ENCODE data around the gene PRDX2. TPM values are rescaled to one million over a fixed set of nuclear protein-coding genes. Genes with fewer than 3 reads are reported as not detected.

Gene PRDX2
- total RNA-seq, 1 donor: 55.5 TPM

DNA sequence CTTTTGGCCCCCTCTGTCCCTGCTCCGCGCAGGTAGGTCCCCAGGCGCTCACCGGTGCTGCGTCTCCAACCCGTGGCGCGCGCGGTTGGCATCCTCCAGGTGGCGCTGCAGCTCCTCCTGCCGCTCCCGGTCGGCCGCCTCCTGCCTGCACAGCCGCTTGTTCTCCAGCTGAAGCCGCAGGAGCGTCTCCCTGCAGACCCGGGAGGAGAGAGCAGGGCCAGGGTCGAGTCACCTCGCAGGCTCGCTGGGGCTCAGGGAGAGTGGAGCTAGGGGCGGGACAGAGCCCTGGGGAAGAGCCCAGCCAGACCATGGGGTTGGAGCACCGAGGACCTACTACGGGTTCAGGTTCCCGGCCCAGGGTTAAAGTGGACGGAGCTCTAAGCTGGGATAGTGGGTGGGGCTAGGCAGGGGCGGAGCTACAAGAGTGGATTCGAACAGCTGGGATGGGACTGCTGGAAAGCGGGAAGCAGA is 35.5 kb downstream of the PRDX2 start:
- Histone ChIP-seq H3K4me1 (ENCODE audit: insufficient read depth, low read length) (peaks cover 9% of the 10 kb centered on the region), H3K9me3 (ENCODE audit: low read depth, low read length) (no peaks in the 10 kb centered on the region), H3K4me3 (ENCODE audit: low read length) (no peak overlapping the region), H3K27me3 (ENCODE audit: insufficient read depth, low read length) (no peaks in the 10 kb centered on the region)

DNA sequence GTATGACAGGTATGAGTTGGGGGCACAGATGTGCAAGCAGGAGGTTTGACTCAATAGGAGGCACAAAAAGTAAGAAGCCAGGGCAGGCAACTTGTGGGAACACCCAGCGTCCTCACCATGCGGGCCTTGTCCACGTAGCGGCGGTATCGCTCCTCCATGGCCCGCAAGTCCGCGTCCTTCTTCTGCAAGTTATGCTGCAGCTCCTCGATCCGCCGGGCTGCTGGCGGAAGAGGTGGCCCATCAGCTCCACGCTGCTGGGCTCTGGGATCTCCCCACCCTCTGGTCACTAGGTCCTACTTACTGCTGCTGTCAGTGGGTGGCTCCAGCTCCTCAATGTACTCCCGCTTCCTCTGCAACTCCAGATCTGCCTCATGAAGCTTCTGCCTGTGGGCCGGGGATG is 36.9 kb downstream of the PRDX2 start:
- Histone ChIP-seq H3K4me3 (ENCODE audit: low read length) (no peak overlapping the region), H3K4me1 (ENCODE audit: insufficient read depth, low read length) (peaks cover 9% of the 10 kb centered on the region), H3K27me3 (ENCODE audit: insufficient read depth, low read length) (no peaks in the 10 kb centered on the region), H3K9me3 (ENCODE audit: low read depth, low read length) (no peaks in the 10 kb centered on the region)

DNA sequence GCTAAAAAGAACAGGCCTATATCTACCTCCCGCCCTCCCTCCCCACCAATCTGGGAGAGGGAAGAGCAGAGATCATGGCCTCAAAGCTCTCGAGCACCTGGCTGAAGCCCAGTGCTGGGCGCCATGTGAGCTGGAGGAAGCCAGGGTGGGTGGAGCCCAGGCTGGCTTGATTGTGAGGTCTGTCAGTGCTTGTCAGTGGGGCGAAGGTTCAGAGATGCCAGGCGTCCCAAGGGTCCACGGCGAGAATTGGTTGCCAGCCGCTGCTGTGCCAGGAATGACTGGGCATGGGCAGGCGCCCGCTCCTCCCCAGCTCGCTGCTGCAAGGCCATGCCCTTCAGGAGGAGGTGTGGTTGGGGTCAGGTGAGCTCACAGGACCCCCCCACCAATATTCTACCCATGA is 38.5 kb downstream of the PRDX2 start:
- Histone ChIP-seq H3K4me3 (ENCODE audit: low read length) (no peak overlapping the region), H3K27me3 (ENCODE audit: insufficient read depth, low read length) (no peaks in the 10 kb centered on the region), H3K9me3 (ENCODE audit: low read depth, low read length) (no peaks in the 10 kb centered on the region), H3K4me1 (ENCODE audit: insufficient read depth, low read length) (peaks cover 9% of the 10 kb centered on the region)

- no peaks in the 10 kb centered on the region for H3K27me3 ChIP-seq (ENCODE audit: insufficient read depth, low read length)
These were observed 41.9 kb downstream of the PRDX2 start for GRCh38 chr19:12759686-12760085.

DNA sequence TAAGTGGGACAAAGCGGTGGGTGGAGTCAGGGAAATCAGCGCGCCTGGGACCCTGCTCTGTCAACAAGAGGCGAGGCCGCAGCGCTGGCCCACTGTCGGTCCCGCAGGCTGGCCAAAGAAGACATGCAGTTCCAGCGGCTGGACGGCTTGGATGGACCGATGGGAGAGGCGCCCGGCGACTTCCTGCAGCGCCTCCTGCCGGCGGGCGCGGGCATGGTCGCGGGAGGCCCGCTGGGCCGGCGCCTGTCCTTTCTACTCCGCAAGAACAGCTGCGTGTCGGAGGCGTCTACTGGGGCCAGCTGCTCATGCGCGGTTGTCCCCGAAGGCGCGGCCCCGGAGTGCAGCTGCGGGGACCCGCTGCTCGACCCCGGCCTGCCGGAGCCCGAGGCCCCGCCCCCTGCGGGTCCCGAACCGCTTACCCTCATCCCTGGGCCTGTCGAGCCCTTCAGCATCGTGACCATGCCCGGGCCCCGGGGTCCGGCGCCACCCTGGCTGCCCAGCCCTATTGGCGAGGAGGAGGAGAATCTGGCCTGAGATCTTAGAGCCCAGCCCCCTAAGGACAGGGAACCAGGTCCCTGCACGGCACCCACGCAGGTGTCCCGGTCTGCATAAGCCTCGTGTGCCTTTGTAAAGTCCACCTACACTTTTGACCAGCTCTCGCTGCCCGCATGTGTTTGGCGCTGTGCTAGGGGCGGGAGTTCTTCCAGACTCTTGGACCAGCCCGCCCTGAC is 43.9 kb downstream of the PRDX2 start:
- Histone ChIP-seq H3K27me3 (ENCODE audit: insufficient read depth, low read length) (no peaks in the 10 kb centered on the region), H3K4me1 (ENCODE audit: insufficient read depth, low read length) (peaks cover 9% of the 10 kb centered on the region), H3K4me3 (ENCODE audit: low read length) (no peak overlapping the region), H3K9me3 (ENCODE audit: low read depth, low read length) (no peaks in the 10 kb centered on the region)

More at GRCh38 chr19:12759686-12760085, 41.9 kb downstream of the PRDX2 start:
- Histone ChIP-seq H3K4me3 (ENCODE audit: low read length) (no peak overlapping the region), H3K9me3 (ENCODE audit: low read depth, low read length) (no peaks in the 10 kb centered on the region), H3K4me1 (ENCODE audit: insufficient read depth, low read length) (peaks cover 9% of the 10 kb centered on the region)

- Histone ChIP-seq H3K27me3 (ENCODE audit: insufficient read depth, low read length) (no peaks in the 10 kb centered on the region), H3K4me1 (ENCODE audit: insufficient read depth, low read length) (peaks cover 9% of the 10 kb centered on the region), H3K4me3 (ENCODE audit: low read length) (no peak overlapping the region), H3K9me3 (ENCODE audit: low read depth, low read length) (no peaks in the 10 kb centered on the region)
These were observed 45.3 kb downstream of the PRDX2 start for GRCh38 chr19:12756150-12756883.

GRCh38 chr19:12754465-12755196 is 47.0 kb downstream of the PRDX2 start:
- Histone ChIP-seq H3K9me3 (ENCODE audit: low read depth, low read length) (no peaks in the 10 kb centered on the region), H3K4me3 (ENCODE audit: low read length) (no peak overlapping the region), H3K27me3 (ENCODE audit: insufficient read depth, low read length) (no peaks in the 10 kb centered on the region), H3K4me1 (ENCODE audit: insufficient read depth, low read length) (peaks cover 9% of the 10 kb centered on the region)

- no peaks in the 10 kb centered on the region for H3K9me3 ChIP-seq (ENCODE audit: low read depth, low read length)
- peaks cover under 1% of the 10 kb centered on the region for H3K4me1 ChIP-seq (ENCODE audit: insufficient read depth, low read length)
- no peak overlapping the region for H3K4me3 ChIP-seq (ENCODE audit: low read length)
- H3K27me3 ChIP-seq (ENCODE audit: insufficient read depth, low read length): no peaks in the 10 kb centered on the region
These were observed 49.4 kb downstream of the PRDX2 start for GRCh38 chr19:12752056-12752781.

DNA sequence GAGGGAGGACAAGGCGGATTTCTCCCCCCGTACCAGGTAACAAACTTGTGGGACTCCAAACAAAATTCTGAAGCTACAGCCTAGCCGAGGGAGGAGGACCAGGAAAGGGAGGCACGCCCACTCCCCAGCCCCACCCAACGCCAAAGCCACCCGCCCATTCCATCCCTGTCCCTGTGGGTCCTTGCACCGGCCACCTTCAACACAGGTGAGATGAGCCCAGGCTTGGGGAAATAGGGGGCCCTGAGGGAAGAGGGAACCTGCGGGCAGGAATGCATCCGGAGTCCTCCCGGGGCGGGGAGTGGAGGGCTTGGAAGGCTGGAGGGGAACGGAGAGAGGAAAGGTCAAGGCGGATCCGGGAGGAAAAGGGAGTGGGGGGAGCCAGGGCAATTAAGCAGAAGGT is 50.0 kb downstream of the PRDX2 start, which contains the start of gene BEST2:
BEST2 (plus strand) TSS at position 157 of the 400 bp plus-strand sequence. CDS start 802 bp downstream, outside the sequence.
- Histone ChIP-seq H3K9me3 (ENCODE audit: low read depth, low read length) (no peaks in the 10 kb centered on the region), H3K4me3 (ENCODE audit: low read length) (no peak within 1 kb of the TSS), H3K4me1 (ENCODE audit: insufficient read depth, low read length) (no peaks in the 10 kb centered on the region), H3K27me3 (ENCODE audit: insufficient read depth, low read length) (no peaks in the 10 kb centered on the region)

GRCh38 chr19:12750851-12751250 is 50.7 kb downstream of the PRDX2 start:
- Histone ChIP-seq H3K4me1 (ENCODE audit: insufficient read depth, low read length) (no peaks in the 10 kb centered on the region), H3K9me3 (ENCODE audit: low read depth, low read length) (no peaks in the 10 kb centered on the region), H3K27me3 (ENCODE audit: insufficient read depth, low read length) (no peaks in the 10 kb centered on the region), H3K4me3 (ENCODE audit: low read length) (no peak overlapping the region)

DNA sequence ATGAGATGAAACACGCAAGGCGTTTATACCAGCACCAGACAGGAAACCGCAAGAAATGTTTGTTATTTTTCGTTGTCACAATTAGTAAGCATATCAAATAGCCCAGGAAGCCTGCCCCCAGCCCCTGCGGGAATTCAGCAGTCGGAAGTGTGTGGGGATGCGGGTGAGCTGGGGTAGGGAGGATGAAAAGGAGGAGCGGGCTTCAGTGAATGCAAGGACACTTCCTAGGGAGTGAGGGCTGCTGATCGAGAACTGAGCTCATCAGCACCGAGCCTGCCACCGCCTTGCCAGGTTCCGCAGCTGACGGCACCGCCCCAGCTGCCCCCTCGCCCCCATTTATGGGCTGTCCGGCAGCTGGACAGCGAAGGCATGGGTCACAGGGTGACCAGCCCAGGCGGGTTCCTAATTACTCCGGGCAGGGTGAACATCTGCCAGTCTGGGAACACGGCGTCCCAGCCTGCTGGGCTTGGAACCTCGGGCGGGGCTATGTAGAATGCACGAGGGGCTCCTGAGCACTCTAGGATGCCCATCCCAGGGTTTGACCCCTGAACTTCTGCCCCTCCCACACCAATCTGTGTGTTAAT is 51.6 kb downstream of the PRDX2 start:
- Histone ChIP-seq H3K4me1 (ENCODE audit: insufficient read depth, low read length) (no peaks in the 10 kb centered on the region), H3K4me3 (ENCODE audit: low read length) (no peak overlapping the region), H3K9me3 (ENCODE audit: low read depth, low read length) (no peaks in the 10 kb centered on the region), H3K27me3 (ENCODE audit: insufficient read depth, low read length) (no peaks in the 10 kb centered on the region)

- H3K4me1 ChIP-seq (ENCODE audit: insufficient read depth, low read length): no peaks in the 10 kb centered on the region
- no peak overlapping the region for H3K4me3 ChIP-seq (ENCODE audit: low read length)
- no peaks in the 10 kb centered on the region for H3K9me3 ChIP-seq (ENCODE audit: low read depth, low read length)
- H3K27me3 ChIP-seq (ENCODE audit: insufficient read depth, low read length): no peaks in the 10 kb centered on the region
These were observed 53.1 kb downstream of the PRDX2 start for GRCh38 chr19:12748489-12748888.
